HG03280 (cell line): Measurements from ENCODE around the gene MPDU1.
A peak's percentile ranks its signal among the peaks of the same experiment; 100 is the strongest.
"Not testable (repeated sequence)": the region's sequence is repeated elsewhere in the genome, so short reads cannot be mapped to it uniquely, and the experiment has no call there.

Experiments used
- ATAC-seq: cut with Tn5 transposase; IDR thresholded peaks from one replicate; pipeline ENCODE4 v1.9.1; 2021; ENCODE audit warnings: mild to moderate bottlenecking, moderate library complexity; ENCODE audit not compliant: unreplicated experiment

MPDU1 gene

DNA sequence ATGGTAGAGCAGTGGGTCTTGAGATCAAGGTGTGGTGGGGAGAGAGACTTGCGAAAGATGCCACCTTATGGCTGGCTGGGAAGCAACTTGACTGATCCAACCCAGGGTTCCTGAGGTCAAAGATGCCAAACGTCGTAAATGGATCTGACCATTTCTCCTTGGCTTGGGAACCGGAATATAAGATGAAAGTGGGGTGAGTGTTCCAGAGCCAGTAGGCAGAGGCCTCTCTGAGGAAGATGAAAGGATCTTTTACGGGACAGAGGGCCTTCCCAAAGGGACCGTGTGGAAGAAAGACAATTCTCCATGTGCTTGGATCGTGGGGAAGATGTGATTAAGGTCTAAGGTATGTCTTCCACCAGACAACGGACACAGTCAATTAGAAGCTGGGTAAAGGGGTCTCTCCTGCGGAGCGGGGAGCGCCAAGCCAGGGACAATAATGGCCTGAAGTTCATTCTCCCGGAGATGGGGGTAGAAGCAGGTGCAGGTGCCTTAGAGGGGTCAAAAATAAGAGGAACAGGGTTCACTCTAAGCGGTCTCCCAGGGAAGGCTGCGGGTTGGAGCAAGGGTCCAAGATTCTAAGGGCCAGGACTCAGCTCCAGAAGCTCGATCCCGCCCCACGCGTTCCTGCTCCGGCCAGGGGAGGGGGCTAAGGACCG lies 30.2 kb downstream of the MPDU1 start:
- no peak for ATAC-seq

DNA sequence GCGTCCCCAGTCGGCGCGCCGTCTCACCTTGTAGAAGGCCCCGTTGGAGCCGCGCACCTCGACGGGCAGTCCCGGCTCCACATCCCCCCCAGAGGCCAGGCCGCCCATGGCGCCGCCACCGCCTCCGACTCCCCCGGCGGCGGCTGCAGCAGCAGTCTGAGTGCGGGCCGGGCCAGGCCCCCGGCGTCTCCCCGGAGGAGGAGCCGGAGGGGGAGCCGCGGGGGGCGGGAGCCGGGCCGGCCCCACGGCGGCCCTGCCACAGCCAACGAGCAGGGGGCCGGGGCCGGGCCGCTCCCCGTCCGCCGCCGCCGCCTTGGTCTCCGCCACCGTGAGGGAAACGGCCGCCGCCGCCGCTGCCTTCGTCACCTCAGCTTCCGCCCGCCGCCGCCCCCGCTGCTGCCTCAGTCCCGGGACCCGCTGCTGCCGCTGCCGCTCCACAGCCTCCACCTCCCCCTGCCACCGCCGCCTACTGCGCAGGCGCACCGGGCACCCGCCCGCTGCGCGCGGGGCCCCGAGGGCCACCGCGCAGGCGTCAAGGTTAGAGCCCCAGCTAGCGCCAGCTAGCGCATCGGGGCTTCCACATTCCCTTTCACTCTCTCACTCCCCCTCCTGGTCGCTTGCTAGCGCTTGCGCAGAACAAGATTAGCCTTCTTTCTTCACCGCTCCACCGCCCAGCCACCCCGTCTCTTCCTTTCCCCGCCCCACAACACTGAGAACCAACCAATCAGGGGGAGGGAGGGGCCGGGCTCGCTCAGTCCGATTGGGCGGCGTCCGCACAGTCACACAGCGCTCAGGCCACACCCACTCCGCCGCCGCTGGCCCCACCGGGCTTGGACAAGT lies 31.0 kb downstream of the MPDU1 start, which contains the start of gene FXR2:
FXR2 (minus strand) TSS at position 473 of the 840 bp plus-strand sequence; CDS start at position 108, 365 bp downstream.
- ATAC-seq = peak; percentile 87

DNA sequence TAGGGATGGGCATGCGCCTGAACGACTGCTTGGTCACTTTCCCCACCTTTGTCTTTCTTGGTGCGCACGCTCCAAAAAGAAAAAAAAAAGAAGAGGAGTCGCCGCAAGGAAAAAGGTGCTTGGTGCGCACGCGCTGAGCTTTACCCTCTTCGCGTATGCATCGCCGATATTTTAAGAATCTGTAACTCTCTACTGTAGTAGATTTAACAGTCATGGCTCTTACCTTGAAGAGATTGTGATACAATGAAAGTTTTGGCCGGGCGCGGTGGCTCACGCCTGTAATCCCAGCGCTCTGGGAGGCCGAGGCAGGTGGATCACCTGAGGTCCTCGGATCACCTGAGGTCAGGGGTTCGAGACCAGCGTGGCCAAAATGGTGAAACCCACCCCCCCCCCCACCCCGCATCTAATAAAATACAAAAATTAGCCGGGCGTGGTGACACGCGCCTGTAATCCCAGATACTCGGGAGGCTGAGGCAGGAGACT lies 31.7 kb downstream of the MPDU1 start:
- ATAC-seq = no peak

DNA sequence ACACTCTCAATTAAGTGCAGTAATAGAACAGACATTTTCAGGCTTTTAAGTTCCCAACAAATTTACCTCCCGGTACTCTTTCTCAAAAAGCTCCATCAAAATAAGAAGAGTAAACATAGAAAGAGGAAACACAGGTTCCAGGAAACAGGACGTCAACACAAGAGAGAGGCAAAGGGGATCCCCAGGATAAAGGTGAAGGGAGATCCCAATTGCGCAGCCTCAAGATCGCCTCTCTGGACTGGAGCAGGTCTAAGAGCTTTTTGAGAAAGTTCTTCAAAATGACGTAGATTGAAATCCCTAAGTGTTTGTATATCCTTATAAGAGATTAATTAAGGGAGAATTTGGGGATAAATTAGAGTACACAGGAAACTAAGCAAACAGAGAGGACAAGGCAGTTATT lies 35.0 kb downstream of the MPDU1 start:
- no peak for ATAC-seq

DNA sequence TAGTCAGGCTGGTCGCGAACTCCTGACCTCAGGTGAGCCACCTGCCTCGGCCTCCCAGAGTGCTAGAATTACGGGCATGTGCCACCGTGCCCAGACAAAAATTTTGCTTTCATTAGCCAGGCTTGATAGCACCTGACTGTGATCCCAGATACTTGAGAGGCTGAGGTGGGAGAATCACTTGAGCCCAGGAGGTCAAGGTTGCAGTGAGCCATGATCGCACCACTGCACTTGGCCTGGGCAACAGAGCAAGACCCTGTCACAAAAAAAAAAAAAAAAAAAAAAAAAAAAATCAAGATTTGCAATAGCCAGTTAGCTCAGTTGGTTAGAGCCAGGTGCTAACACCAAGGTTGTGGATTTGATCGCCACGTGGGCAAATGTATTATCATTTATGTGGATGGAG lies 37.2 kb downstream of the MPDU1 start:
- no peak for ATAC-seq

DNA sequence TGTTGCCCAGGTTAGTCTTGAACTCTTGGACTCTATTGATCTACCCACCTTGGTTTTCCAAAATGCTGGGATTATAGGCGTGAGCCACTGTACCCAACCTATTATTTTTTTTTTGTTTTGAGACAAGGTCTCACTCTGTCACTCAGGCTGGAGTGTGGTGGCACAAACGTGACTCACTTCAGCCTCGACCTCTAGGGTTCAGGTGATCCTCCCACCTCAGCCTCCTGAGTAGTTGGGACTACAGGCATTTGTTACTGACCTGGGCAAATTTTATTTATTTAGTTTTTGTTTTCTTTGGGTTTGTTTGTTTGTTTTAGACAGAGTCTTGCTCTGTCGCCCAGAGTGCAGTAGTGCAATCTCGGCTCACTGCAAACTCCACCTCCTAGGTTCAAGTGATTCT lies 40.0 kb downstream of the MPDU1 start:
- no peak for ATAC-seq

GRCh38 chr17:7625749-7626148 lies 42.1 kb downstream of the MPDU1 start:
- not testable (repeated sequence) for ATAC-seq

DNA sequence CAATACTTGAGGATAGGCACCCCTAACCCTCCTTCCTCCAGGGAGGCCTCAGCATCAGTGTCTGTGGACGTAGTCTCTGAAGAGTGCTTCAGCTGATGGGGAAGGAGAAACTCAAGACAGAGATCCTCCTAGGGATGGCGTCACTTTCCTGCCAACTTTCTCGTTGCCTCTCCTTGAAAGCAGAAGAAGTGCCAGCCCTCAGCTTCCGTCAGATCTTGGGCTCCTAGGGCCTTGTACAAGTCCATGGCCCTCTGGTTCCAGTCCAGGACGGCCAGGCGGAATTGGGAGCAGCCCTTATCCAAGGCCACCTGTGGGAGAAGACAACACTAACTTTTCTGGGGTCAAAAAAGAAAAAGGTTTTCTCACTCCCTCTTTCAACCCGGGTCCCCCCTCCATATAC lies 42.7 kb downstream of the MPDU1 start:
- ATAC-seq = no peak

- ATAC-seq = peak; percentile 5
These were observed 43.3 kb downstream of the MPDU1 start for GRCh38 chr17:7626956-7627249.

DNA sequence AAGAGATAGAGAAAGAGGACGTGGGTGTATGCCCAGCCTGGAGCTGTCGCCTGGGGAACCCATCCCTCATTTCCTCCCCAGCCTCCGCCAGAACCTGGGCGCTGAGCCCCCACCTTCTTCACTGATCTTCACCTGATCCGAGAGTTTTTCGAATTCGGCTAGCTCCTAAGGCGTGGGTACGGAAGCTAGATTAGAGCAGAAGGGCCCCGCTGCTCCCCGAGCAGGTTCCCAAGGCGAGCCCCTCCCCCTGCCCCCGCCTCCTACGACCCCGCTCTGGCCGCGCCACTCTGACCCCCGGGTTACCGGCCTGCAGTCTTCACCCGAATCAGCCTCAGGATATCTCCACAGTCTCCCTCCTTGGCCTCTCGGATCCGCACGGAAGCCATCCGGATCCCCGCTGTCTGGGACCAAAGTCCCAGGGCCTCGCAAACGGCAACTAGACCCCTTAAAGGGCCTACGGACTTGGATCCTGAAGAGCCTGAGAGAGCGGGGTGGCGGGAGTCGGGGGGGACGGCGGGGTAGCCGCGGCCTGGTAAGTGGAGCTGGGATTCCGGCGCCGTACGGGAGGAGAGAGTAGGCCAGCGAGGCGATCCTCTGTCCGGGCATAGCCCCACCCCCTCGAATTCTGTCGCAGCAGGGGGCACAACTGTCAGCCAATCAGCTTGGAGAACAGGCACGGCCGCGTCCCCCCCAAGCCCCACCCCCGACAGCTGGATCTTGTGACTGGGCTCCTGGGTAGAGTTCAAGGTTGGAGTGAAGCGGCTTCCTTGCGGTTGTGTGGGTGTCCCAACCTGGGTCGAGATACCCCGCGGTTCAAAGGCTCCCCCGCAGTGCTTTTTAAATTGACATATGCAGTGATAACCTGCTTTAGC lies 43.8 kb downstream of the MPDU1 start, which contains the start of gene SAT2:
SAT2 (minus strand) TSS at position 572 of the 872 bp plus-strand sequence; CDS start at position 386, 186 bp downstream.
- ATAC-seq = peak; percentile 82

GRCh38 chr17:7629939-7630571 lies 46.4 kb downstream of the MPDU1 start, which contains the start of gene SHBG:
Gene SHBG (plus strand): TSS chr17:7630135. CDS start chr17:7630173, 38 bp downstream.
- no peak for ATAC-seq

- no peak for ATAC-seq
These were observed 48.0 kb downstream of the MPDU1 start for GRCh38 chr17:7631398-7632380.

DNA sequence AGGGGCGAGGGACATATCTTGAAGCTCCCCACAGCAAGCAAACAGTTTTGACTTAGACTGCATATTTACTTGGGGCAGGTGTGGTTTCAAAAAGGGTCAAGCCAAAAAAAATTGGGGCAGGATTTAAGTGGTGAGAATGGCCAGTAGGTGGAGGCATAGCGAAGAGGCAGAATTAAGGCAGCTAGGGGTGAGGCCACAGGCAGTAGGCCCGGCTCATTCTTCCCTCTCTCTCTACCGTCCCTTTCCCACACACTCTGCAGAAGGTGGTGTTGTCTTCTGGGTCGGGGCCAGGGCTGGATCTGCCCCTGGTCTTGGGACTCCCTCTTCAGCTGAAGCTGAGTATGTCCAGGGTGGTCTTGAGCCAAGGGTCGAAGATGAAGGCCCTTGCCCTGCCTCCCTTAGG lies 48.8 kb downstream of the MPDU1 start:
- ATAC-seq = no peak

DNA sequence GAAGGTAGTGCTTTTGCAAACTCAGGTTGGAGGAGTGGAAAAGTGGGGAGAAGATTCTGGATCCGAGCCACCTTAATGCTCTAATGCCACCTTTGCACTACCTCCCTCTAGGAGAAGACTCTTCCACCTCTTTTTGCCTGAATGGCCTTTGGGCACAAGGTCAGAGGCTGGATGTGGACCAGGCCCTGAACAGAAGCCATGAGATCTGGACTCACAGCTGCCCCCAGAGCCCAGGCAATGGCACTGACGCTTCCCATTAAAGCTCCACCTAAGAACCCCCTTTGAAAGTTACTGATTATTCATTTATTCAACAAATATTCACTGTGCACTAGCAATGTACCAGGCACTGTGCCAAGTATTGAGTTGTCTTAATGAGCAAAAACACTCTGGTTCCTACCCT lies 49.4 kb downstream of the MPDU1 start:
- ATAC-seq = no peak

- no peak for ATAC-seq
These were observed 50.7 kb downstream of the MPDU1 start for GRCh38 chr17:7634384-7634783.

- no peak for ATAC-seq
These were observed 52.5 kb downstream of the MPDU1 start for GRCh38 chr17:7636163-7636562.
